Subcutaneous abdominal adipose tissue (tissue), 5 donors: Measurements from ENCODE around the gene ZNHIT6.
A peak's percentile ranks its signal among the peaks of the same experiment; 100 is the strongest.

ENCODE experiments used
- H3K27ac ChIP-seq: one replicate; pipeline ENCODE4 v1.7.0; 2013; ENCODE audit warnings: low read depth, mild to moderate bottlenecking, inconsistent platforms, low read length, moderate library complexity
- H3K27me3 ChIP-seq, 5 donors: one replicate each; pipeline ENCODE4 v1.7.0; 2013; ENCODE audit warnings: low read length in 5 of 5, inconsistent platforms in 1 of 5; ENCODE audit not compliant: control insufficient read depth in 5 of 5, insufficient read depth in 4 of 5
- H3K36me3 ChIP-seq, 5 donors: one replicate each; pipeline ENCODE4 v1.7.0; 2013; ENCODE audit warnings: low read length in 5 of 5; ENCODE audit not compliant: control insufficient read depth in 5 of 5, insufficient read depth in 5 of 5
- H3K4me1 ChIP-seq, 5 donors: one replicate each; pipeline ENCODE4 v1.7.0; 2013; ENCODE audit warnings: low read length in 5 of 5, mild to moderate bottlenecking in 3 of 5, moderate library complexity in 1 of 5; ENCODE audit not compliant: control insufficient read depth in 5 of 5, insufficient read depth in 5 of 5
- H3K4me3 ChIP-seq, 5 donors: one replicate each; pipeline ENCODE4 v1.7.0; 2013; ENCODE audit warnings: low read length in 5 of 5, low read depth in 1 of 5
- H3K9ac ChIP-seq, 5 donors: one replicate each; pipeline ENCODE4 v1.7.0; 2013; ENCODE audit warnings: low read length in 5 of 5, mild to moderate bottlenecking in 4 of 5, moderate library complexity in 3 of 5
- H3K9me3 ChIP-seq, 5 donors: one replicate each; pipeline ENCODE4 v1.7.0; 2013; ENCODE audit warnings: low read length in 5 of 5; ENCODE audit not compliant: control insufficient read depth in 5 of 5
- donor health status: healthy.
- donor health status: healthy.
- donor health status: healthy.
- donor health status: healthy.
- donor health status: healthy.

The ZNHIT6 gene

GRCh38 chr1:85707267-85707989 lies 805 bp downstream of the ZNHIT6 start:
- Histone ChIP-seq H3K36me3 (peaks cover 9 to 30% (median 12%) of the 10 kb centered on the region in 5 donors), H3K9ac (peak overlapping the region; percentile 78 to 99 (median 91)), H3K27me3 (no peaks in the 10 kb centered on the region), H3K4me3 (peak overlapping the region; percentile 92 to 100 (median 99)), H3K4me1 (peaks cover 0 to 23% (median 21%) of the 10 kb centered on the region in 5 donors), H3K9me3 (no peaks in the 10 kb centered on the region), H3K27ac (peak overlapping the region; percentile 87)

- peaks cover 0 to 23% (median 21%) of the 10 kb centered on the region in 5 donors for H3K4me1 ChIP-seq
- no peak overlapping the region for H3K27ac ChIP-seq
- no peaks in the 10 kb centered on the region for H3K27me3 ChIP-seq
- H3K36me3 ChIP-seq = peaks cover 19 to 42% (median 21%) of the 10 kb centered on the region in 5 donors
- no peaks in the 10 kb centered on the region for H3K9me3 ChIP-seq
- no peak overlapping the region for H3K4me3 ChIP-seq
- H3K9ac ChIP-seq = no peak overlapping the region
Measured at GRCh38 chr1:85705940-85706339, 2.3 kb downstream of the ZNHIT6 start.

- no peaks in the 10 kb centered on the region for H3K27me3 ChIP-seq
- H3K4me1 ChIP-seq = no peaks in the 10 kb centered on the region
- no peak overlapping the region for H3K27ac ChIP-seq
- H3K36me3 ChIP-seq = peaks cover 19 to 44% (median 27%) of the 10 kb centered on the region in 5 donors
- H3K9ac ChIP-seq = no peak overlapping the region
- no peak overlapping the region for H3K4me3 ChIP-seq
- H3K9me3 ChIP-seq = no peaks in the 10 kb centered on the region
Measured at GRCh38 chr1:85700422-85700821, 7.8 kb downstream of the ZNHIT6 start.

DNA sequence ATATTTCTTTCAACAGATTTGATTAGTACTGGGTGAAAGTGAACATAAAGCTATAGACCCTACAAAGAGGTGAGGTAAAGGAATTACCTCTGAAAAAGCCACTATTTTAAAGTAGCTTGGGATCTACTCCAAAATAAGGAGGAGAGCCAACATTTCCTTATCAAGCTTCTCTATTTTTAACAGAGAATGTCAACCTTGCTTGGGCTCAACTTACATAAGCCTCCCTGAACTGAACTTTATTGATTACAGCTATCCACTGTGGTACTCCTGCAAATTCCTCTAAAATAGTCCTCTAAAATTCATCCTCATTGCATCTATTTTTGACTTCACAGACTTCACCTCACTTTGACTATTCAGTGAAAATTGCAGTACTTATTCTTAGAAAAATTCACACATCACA lies 10.3 kb downstream of the ZNHIT6 start:
- Histone ChIP-seq H3K4me3 (no peak overlapping the region), H3K36me3 (peaks cover 11 to 26% (median 20%) of the 10 kb centered on the region in 5 donors), H3K27me3 (no peaks in the 10 kb centered on the region), H3K4me1 (no peaks in the 10 kb centered on the region), H3K9ac (no peak overlapping the region), H3K27ac (no peak overlapping the region), H3K9me3 (no peaks in the 10 kb centered on the region)

GRCh38 chr1:85692730-85693314 lies 15.4 kb downstream of the ZNHIT6 start:
- H3K36me3 ChIP-seq = peaks cover 3 to 13% (median 6%) of the 10 kb centered on the region in 5 donors
- H3K9ac ChIP-seq = no peak overlapping the region
- no peak overlapping the region for H3K27ac ChIP-seq
- H3K27me3 ChIP-seq = no peaks in the 10 kb centered on the region
- no peaks in the 10 kb centered on the region for H3K4me1 ChIP-seq
- H3K9me3 ChIP-seq = no peaks in the 10 kb centered on the region
- H3K4me3 ChIP-seq = no peak overlapping the region

DNA sequence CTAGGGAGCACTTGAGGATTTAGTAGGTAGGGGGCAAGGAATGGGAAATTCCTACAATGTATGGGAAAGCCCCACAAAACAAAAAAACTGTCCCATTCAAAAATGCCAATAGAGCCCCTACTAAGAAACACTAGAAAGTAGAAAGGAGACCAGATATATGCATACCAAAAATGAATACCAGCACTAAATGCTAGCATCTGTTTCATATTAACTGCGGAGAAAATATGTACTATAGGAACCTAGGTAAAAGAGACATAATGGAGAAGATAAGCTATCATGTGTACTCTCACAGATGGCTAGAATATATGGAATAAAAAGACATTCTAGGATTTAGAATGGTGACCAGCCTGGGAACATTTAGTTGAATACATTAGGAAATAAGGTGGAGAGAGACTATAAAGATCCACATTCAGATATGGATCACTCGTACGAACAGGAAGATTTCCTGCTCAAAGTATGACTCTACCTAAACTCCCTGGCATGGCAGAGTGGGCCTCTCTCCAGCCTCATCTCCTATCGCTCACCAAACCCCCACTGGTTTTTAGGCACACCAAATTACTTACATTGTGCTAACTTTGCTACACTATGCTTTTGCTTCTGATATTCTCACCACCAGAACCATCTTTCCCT lies 18.3 kb downstream of the ZNHIT6 start:
- Histone ChIP-seq H3K9ac (no peak overlapping the region), H3K9me3 (no peaks in the 10 kb centered on the region), H3K4me1 (no peaks in the 10 kb centered on the region), H3K4me3 (no peak overlapping the region), H3K27me3 (no peaks in the 10 kb centered on the region), H3K36me3 (peaks cover 3 to 13% (median 8%) of the 10 kb centered on the region in 5 donors), H3K27ac (no peak overlapping the region)

GRCh38 chr1:85683292-85684025 lies 24.8 kb downstream of the ZNHIT6 start:
- Histone ChIP-seq H3K27me3 (no peaks in the 10 kb centered on the region), H3K9me3 (no peaks in the 10 kb centered on the region), H3K4me3 (no peak overlapping the region), H3K9ac (no peak overlapping the region), H3K36me3 (peaks cover 0 to 11% (median 3%) of the 10 kb centered on the region in 5 donors), H3K27ac (no peak overlapping the region), H3K4me1 (no peaks in the 10 kb centered on the region)

GRCh38 chr1:85681087-85681486 lies 27.1 kb downstream of the ZNHIT6 start:
- Histone ChIP-seq H3K36me3 (peaks cover 11 to 22% (median 20%) of the 10 kb centered on the region in 5 donors), H3K27ac (no peak overlapping the region), H3K9ac (no peak overlapping the region), H3K27me3 (no peaks in the 10 kb centered on the region), H3K4me1 (no peaks in the 10 kb centered on the region), H3K9me3 (no peaks in the 10 kb centered on the region), H3K4me3 (no peak overlapping the region)

- peaks cover 19 to 39% (median 31%) of the 10 kb centered on the region in 5 donors for H3K36me3 ChIP-seq
Measured at GRCh38 chr1:85678193-85678592, 30.0 kb downstream of the ZNHIT6 start.

More at GRCh38 chr1:85678193-85678592, 30.0 kb downstream of the ZNHIT6 start:
- Histone ChIP-seq H3K9me3 (no peaks in the 10 kb centered on the region), H3K27ac (no peak overlapping the region), H3K27me3 (no peaks in the 10 kb centered on the region), H3K4me3 (no peak overlapping the region), H3K4me1 (no peaks in the 10 kb centered on the region), H3K9ac (no peak overlapping the region)
